Activated naive CD4-positive, alpha-beta T cell treated with anti-CD3 and anti-CD28 coated beads, Interleukin-2, amount 50 U/mL, for 16 hours (primary cell): Measurements from ENCODE around the gene ABCA4.

Experiments used
- DNase-seq: peaks from one replicate; pipeline ENCODE4 v3.0.0-alpha.2; 2020

The ABCA4 gene

DNA sequence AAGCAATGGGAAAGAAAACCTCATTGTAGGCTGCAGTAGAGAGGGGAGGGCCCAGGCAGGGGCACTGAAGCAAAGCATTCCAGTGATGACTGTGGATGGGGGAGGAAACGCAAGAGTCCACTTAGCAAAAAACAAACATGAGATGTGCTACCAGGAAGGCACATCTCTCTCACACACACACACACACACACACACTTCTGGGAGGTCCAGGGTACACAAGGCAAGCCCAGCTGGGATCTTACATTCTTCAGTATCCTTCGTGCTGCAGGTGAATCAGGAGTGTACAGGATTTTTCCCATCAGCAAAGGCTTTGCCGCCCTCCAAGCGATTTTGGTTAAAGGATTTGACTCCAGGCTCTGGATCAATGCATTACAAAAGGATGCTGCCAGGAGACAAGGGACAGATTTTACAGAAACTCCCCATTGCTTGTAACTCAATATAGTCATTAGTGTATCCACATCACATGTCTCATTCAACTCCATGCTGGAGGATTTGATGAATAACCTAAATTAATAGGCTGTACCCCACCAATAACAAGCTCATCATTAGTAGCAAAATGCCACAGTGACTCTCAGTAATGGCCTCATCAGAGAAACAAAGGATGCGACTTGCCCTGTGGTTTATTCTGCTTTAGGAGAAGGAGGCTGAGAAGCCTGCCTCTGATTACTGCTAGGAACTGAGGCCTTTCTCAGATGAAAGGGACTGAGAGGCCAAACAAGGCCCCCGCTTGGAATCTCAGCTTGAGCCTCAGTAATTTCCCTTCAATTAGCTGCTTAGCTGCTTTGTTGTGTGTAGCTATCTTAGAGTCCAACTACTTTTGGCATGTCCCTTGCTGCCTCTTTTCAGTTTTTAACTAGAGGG, 41.6 kb downstream of the ABCA4 start:
- DNase-seq = no peak

DNA sequence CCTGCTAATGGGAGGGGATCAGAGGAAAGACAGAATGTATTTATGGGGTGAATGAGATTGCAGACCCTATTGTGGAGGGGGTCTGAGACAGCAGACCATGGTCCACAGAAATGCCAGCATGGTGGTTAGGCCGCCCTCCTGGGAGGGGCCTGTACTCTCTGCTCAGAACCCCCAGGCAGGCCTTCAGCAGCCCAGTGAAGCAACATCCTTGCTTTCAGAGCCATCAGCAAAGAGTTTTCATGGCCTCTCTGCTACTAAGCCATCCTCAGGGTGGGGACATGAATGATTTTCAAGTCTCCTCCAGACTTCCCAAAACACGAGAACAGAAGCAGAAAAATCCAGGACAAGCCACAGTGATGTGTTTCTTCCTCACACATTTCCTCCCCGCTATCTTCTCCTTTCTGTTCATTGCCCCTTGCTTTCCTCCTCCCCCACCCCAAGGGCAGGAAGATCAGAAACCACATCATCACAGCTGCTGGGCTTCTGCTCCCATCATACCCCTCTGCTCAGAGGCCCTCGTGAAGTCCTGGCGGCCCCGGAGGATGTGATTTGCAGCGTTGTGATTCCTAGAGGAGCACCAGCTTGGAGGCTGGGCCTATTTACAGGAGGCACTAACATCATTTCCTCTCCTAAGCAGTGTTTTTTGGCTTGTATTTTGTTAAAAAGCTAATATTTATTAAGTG, 48.0 kb downstream of the ABCA4 start:
- DNase-seq = no peak

DNA sequence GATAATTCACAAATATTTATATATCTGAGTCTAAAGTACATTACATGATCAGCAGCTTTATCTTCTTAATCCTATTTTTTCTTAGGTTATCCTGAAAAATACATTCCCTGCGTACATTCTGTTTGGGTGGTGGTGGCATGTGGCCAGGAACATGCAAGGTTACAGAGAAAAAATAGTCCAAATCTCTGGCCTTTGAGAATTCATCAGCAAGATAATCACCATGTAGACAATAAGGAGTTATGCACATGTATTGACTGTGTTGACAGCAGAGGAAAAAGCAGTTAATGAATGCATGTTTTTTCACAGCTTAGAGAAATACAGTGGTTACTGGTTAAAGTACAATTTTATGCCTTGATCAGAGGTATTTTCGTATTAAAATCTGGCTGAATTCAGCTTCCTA, 49.0 kb downstream of the ABCA4 start:
- DNase-seq = no peak

DNA sequence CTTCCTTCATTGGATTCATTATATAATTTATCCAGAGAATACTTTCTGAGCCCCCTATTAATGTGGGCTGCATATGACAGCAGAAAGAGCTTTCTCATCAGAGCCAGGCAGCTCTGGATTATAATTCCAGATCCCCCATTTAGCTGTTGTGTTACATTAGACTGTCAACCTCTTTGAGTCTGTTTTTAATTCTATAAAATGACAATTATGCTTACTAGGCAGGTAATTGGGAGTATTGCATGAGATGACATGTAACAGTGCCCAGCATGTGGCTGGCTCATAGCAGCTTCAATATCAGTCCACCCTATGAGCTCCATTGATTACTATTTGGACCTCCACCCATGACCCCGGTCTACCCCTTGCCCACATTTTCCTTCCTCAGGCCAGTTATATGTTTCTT, 49.6 kb downstream of the ABCA4 start:
- DNase-seq = no peak

DNA sequence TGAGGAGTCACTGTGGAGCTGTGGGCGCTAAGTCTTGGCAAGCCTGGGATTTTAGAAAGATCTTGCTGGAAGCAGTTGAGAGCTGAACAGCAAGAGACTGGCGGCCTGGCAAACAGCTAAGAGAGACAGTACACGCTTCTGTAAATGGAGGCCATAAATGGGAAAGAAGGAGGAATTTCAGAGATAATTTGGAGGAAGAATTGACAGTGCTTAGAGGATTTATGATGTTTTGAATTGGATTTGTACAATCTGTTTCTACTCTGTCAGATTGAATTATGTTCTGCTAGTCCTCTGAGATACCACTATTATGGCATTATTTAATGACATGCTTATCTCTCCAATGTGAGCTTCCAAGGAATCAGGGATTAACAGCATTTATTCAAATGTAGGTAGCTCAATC, 50.1 kb downstream of the ABCA4 start:
- no peak for DNase-seq

DNA sequence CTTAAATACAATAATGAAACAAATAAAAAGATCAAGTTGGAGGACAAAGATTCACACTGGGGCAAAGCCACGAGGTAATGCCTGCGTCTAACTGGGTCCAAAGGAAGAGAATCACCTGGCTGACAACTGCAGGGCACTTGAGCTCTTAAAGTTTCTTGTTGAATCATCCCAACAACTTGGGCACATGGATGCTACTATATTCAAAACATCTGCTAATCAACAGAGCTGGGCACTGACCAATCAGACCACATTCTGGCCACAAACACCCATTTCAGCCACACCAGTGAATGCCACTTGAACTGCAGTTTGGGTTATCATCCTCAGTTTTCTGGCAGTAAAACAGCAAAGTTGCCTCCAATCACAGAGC, 51.0 kb downstream of the ABCA4 start:
- DNase-seq = no peak

DNA sequence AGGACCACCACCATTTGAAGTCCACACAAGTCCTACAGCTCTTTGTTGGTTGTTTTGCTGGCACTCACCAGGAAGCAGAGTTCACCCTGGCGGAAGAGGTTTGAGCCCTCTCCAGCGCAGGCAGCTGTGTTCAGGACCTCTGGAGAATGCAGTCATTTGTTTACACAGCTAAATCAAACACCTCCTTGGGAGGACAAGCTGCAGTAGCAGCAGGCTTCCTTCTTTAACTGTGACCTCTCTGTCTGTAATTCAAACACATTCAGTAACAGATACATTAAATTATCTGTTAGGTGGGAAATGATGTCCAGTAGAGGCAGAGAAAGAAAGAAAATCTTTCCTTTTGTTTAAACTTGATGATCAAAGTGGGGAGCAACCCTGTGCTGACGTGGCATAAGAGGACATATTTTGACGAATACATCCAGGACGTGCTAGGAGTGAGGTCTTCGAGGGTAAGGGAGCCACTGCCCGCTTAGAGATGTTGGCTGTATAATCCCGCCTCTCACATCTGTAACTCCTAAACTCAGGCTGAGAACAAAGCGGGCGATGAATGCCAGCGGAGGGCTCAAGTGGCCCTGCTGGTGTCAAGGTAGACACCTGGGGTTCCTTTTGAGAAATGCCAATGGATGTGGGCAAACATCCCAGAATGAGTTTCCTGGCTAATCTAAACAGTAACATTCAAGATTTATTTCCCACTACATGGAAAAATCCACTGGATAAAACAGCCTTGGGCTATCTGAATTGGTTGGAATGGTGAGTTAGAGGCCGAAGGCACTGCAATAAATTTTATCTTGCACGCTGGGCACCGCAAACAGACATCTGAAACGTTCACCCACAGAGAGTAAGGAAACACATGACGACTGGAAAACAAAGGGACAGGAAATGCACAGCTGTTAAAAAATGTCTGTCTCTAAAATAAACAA, 51.7 kb downstream of the ABCA4 start:
- DNase-seq = no peak

DNA sequence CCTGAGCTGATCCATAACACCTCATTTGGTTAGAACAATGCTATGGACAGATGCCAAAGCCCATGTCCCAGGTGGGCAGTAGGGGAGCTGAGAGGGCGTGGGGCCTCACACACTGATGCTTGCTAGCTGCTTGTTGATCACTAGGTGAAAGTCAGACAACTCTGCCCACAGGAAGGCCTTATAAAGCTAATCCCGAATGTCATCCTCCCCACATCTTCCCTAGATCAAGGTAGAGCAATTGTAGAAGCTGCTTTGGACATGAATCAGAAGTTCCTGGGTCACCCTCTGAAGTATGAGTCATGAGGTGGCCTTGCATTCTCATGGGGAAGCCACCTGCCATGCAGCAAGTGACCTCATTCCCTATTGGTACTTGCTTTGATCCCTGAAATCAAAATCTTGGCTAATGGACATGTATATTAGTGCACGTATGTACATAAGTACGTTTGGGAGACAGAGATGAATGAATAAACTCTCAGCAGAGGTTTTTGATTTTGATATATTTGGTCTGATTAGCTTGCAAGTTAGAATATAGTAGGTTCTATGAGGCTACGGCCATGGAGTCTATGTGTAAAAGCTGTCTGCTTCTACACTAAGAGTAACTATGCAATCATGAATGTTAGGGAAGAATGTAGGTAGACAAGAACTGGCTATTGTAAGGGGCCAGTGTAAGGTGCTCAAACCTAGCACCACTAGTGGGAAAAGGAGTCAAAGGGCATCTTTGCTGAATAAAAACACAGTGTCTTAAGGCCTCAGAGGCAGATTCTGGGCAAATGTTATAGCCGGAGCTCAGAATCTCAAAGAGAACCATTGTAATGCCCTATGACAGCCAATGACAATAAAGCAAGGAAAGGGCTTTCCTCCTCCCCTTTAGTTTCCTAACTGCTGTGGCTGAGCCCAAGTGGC, 52.6 kb downstream of the ABCA4 start:
- no peak for DNase-seq

DNA sequence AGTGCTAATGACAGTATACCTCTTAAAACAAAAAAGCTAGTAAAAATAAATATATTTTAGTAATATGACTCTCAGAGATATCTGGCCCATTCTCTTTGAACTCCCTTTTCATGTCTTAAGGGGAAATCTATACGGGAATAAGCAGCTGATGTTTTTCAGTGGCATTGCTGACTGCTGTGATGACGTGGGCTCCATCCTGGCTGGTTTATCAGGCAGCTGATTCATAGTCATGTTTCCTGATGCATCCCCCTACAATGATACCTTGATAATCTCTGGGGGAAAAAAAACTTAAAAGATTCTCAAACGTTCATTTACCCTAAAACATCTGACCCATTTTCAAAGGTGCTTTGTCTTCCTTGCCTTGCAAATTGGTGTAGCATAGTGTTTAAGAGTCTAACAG, 53.8 kb downstream of the ABCA4 start:
- DNase-seq = no peak

DNA sequence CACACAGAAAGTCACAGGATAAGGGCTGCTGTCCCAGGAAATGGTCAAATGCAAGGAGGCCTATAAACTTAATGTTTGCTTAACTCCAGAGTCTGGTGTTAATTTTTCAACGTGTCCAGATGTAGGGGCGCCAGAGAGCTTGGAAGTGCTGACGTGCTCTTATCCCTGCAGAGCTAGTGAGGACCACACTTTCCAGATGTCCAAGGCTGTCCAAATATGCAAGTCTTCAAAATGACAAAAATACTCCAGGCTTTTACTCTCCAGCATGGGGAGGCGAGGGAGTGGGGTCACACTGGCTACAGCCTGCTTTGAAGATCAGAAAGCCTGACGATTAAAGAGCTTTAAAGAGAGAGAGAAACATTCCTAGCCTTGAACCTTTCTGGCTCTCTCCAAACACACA, 57.6 kb downstream of the ABCA4 start:
- DNase-seq = no peak

DNA sequence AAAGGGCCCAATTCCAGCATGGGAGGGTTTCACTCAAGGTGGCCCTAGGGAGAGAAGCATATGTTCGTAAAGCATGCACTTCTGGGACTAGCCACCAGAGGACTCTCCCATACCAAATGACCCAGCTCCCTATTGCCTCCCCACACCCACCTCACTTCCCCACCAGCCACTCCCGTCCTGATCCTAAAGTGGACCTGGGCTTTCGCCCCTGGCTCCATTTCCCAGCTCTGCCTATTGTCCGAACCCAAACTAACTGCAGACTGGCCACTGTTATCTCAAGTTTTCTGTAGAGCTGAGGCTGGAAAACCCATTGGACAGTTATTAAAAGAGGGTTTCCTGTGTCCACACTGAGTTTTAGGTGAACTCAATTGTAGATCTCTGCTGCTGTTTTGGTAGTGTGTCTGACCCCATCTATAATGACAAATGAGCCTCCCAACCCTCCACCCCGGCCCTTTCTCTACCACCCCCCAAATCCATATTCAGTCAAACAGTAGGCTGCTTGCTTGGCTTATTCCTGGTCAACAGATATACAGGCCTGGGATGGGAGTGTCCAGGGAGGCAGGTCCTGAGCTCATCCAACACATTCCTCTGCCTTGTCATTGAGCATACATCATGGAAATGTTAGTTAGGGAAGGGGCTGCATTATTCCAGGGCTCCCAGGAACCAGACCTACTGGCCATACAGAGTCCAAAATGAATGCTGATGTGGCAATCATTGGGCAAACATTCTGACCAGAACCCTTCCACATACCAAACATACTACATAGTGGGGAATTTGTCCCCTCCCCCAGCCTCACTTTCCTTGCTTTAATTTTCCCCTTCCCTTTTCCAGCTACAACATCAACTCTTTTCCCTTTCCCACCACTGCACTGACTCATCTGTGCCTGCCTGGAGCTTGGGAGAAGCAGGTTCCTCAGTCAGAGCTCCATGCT, 59.2 kb downstream of the ABCA4 start:
- no peak for DNase-seq

DNA sequence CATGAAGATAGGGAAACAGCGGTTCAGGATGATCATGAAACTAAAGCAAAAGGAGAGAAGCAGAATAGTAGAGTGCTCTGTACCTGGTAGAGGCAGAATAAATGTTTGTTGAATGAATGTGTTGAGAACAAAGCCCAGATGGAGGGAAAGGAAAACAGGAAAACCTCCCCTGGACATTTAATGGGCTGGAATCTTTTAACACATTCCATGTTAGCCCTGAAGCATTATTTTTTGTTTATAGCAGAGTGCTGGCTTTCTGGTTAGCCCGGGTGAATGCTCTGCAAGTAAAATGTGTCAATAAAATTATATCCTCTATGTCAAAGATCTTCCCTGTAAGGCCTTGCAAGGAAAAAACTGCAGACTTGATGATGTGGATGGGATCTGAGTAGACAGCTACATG, 60.2 kb downstream of the ABCA4 start:
- no peak for DNase-seq

DNA sequence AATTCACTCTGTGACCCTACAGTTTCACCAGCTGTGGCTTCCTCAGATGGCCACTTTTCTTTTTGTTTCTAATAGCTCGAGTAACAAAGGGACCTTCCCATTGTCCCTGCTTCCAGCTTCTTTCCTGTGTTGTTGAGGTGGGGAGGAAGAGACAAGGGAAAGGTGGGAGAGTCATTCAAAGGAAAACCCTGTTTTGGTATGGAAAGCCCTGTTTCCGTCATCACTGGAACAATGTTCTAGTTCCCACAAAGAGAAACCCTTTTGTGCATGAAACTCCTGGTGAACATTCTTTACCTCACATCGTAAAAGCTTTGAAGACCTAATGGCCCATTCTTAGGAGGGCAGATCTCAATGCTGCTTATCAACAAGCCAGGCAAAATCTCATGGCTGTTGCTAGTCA, 62.2 kb downstream of the ABCA4 start:
- no peak for DNase-seq

DNA sequence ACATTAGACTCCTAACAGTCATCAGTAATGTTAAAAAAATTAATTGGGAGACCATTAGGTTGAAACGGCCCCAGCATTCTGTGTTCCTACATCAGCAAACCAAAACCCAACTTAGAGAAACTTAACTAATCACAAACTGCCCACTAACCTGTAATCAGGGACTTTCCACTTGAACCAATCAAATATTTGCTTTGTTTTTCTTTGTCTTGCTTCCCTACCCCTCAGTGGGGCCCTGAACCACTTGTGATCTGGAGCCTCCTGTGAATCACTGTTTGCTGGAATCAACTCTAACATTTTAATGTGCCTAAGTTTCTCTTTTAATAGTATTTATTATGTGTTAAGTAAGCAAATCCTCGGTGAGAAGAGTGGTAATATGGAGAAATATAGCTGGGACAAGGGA, 64.0 kb downstream of the ABCA4 start:
- no peak for DNase-seq

DNA sequence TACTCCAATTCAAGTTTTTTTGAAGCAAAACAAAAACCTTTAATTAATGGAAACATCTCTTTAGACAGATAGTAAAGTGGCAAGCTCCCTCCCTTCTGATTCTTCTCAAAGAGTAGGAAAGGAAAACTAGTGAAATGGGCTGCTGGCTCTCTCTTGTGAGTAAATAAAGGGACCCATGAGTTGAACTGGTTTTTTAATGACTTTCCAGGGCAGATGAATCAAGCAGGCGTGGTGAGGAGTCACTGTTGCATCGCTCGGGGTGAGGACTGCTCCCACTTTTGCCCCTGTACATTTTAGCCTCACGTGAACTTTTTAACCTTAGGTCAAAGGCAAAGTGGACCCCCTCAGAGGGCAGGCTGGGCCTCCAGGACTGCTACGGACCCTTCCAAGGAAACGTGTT, 64.8 kb downstream of the ABCA4 start:
- no peak for DNase-seq

DNA sequence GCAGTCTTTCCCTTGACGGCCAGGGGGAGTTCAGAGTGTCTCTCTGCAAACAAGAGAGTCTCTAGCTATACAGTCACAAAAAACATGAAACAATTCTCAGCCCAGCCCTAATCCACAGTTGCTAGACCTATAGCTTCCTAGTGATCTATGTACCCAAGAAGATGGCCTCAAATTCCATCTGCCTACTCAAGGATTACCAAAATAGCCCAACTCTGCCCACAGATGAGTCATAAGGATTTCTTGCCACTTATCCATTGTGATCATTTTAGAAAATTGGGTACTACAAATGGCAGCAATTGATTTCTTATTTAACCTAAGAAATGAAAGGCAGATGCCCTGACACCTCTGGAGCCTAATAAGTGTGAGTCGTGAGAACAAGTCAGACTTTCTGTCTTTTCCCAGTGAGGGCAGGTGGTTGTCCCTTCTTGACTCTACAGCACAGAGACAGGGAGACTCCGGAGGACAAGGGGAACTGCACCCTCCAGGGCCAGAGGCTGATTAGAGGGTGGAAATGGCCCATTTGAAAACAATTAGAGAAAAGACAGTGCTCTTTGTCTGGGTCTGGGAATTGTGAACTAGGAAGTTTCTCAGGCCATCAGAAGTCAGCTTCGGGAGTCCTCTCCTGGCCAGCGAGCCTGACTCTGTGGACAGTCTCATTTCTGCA, 65.4 kb downstream of the ABCA4 start:
- DNase-seq = no peak

DNA sequence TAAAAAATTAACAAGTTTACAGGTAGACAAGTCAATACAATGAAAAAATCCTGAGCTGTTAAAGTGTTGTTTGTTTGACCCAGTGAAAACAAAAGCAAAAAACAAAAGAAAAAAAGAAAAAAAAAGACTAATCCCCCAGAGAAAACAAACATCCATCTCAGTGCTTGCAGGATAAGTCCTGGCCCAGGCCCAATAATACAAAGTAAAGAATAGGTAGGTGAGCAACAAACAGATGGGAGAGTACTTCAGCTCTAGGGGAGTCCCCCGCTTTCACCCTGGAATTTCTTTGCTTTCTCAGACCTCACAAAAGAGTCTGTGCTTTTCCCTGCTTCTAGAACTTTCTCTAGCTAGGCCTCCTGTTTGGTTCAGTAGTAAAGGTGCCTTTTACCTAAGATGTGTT, 70.3 kb downstream of the ABCA4 start:
- DNase-seq = no peak

DNA sequence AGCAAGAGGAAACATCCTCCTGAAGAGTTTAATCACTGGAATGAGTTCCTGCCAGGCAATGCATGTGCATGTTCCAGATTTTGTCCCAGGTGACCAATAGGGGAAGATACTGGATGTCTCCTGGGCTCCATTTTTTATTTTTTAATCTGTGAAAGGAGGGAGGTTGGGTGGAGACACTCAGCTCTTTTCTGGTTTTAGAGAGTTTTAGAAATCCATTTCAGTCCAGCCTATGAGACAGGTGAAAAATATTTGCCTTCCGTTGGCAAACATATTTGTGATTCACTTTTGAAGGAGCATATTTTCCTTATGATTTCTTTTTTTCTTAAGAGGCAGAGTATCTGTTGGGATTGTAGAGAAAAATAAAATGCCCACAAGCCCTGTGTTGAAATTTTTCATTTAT, 70.7 kb downstream of the ABCA4 start:
- DNase-seq = no peak

DNA sequence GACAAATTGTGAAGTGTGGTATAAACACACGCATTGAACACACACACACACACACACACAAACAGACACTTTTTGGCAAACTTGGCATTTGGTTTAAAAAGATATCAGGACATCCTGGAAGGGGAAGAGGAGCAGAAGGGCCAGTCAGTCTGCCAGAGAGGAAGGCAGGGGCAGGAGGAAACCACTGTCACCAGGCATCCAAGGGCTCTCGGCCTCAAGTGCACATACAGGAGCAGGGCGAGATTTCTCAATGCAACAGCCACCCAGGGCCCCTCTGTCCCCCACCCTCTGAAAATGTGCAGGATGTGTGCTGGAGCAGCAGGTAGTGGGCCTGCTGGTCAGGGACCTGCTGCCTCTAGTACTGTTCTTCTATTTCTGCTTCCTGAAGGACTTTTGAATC, 71.2 kb downstream of the ABCA4 start:
- no peak for DNase-seq

DNA sequence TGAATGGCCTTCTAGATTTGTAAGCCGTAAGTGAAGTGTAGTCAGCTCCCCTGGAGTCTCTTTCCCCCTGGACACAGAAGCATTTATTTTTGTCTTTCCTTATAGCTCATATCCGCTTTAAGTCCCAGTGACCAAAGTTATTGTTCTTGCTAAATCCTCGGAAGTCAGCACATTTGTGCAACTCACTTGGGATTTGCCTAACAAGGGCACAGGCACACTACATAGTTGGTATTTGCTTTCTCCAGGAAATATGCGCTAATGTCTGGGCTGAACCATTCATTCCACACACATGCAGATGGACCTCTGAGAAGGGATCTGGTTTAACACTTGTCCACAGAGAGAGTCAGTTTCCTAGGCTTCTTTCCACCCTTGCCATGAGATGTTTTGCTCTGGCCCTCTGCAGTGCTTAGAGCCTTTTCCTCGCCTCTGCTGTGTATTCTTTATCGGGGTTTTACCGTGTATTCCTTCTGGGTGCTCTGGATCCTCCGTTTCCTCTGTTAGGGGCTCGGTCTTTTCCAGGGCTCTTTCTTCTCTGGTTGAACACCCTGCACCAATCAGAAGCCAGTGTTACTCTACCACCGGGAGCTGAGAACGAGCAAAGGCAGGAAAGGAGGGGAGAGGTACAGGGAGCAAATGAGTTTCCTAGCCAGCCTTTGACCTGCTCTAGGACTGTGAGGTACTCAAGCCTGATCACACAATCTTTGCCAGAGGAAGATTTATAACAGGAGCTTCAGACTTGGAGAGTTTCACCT, 72.4 kb downstream of the ABCA4 start:
- DNase-seq = no peak
